ENCODE measurements around the gene TENM4. TPM values are rescaled to one million over a fixed set of nuclear protein-coding genes. Genes with fewer than 3 reads are reported as not detected.

TENM4 gene
- total RNA-seq, 1 donor from 2014 or later: 5.1 TPM

DNA sequence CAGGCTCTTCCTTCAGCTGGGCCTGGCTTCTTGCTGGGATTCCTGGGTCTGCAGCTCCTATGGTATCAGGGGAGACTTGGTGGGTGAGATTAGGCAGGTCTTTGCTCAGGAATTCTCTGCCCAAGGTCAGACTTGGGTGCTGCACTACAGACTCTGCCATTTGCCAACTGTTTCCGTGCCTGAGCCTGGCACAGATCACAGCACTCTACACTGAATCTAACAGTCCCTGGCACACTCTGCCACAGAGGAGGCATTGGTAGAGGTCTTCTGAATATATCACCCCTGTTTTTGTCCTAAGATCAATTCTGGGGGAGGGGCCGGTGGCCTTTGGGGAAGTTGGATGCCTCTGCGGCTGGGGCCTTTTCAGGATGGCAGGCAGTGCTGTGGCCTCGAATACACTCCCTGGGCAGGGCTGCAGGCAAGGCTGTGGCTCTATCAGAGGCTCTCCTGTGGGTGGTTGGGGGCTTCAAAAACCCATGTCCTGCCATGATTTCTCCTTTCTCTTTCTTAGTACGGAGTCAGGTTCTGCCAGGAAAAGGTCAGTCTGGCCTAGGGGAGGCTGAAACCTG is 751.2 kb downstream of the TENM4 start:
- Histone ChIP-seq H3K4me1 (peaks cover 8% of the 10 kb centered on the region), H3K9ac (no peak overlapping the region), H3K4me3 (no peak overlapping the region), H3K79me2 (ENCODE audit: low read depth) (no peaks in the 10 kb centered on the region), H3K27me3 (no peaks in the 10 kb centered on the region), H3K9me3 (ENCODE audit: low read depth) (no peaks in the 10 kb centered on the region), H3F3A (ENCODE audit: low read depth) (no peaks in the 10 kb centered on the region), H4K20me1 (ENCODE audit: low read depth) (no peaks in the 10 kb centered on the region), H3K4me2 (peak overlapping the region; percentile 38), H3K36me3 (no peaks in the 10 kb centered on the region), H2AFZ (replicated peaks) (no peak overlapping the region), H3K27ac (no peak overlapping the region)
- Mint-ChIP-seq H3K4me3 (peak overlapping the region; percentile 46), H3K4me1 (peaks cover 4% of the 10 kb centered on the region), H3K36me3 (peaks cover 22% of the 10 kb centered on the region), H3K27me3 (ENCODE audit: insufficient read depth, low read depth) (peaks cover 5% of the 10 kb centered on the region), H3K9me3 (no peaks in the 10 kb centered on the region), H3K27ac (peak overlapping the region; percentile 29)
- DNase-seq (ENCODE audit: low spot score): no peak
- TF ChIP-seq EZH2phosphoT487 (IDR thresholded peaks at IDR 0.05): no peak
- TF ChIP-seq EZH2 (IDR thresholded peaks at IDR 0.05): no peak
- TF ChIP-seq, protein P1, sequence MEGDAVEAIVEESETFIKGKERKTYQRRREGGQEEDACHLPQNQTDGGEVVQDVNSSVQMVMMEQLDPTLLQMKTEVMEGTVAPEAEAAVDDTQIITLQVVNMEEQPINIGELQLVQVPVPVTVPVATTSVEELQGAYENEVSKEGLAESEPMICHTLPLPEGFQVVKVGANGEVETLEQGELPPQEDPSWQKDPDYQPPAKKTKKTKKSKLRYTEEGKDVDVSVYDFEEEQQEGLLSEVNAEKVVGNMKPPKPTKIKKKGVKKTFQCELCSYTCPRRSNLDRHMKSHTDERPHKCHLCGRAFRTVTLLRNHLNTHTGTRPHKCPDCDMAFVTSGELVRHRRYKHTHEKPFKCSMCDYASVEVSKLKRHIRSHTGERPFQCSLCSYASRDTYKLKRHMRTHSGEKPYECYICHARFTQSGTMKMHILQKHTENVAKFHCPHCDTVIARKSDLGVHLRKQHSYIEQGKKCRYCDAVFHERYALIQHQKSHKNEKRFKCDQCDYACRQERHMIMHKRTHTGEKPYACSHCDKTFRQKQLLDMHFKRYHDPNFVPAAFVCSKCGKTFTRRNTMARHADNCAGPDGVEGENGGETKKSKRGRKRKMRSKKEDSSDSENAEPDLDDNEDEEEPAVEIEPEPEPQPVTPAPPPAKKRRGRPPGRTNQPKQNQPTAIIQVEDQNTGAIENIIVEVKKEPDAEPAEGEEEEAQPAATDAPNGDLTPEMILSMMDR (IDR thresholded peaks at IDR 0.05): no peak

DNA sequence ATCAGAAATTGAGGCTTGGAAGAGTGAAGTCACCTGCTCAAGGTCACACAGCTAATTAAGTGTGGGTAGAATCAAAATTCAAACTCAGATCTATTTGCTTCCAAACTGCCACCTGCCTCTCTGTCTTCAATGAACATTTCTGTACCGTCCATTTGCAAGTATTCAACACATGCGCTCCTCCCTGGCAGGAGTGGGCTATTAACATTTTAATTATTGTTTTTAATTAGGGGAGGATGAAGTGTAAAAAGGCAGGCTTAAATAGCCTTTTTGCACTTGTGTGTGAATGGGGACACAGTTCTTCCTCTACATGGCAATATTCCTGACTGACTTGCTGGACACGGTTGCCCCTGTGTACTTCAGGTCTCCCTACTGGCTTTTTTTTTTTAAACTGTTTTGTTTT is 751.7 kb downstream of the TENM4 start:
- Mint-ChIP-seq H3K27me3 (ENCODE audit: insufficient read depth, low read depth) (peaks cover 5% of the 10 kb centered on the region), H3K4me3 (no peak overlapping the region), H3K36me3 (peaks cover 25% of the 10 kb centered on the region), H3K4me1 (peaks cover 4% of the 10 kb centered on the region), H3K9me3 (no peaks in the 10 kb centered on the region), H3K27ac (peak overlapping the region; percentile 29)
- Histone ChIP-seq H3K9me3 (ENCODE audit: low read depth) (no peaks in the 10 kb centered on the region), H3K4me3 (no peak overlapping the region), H3F3A (ENCODE audit: low read depth) (peaks cover 2% of the 10 kb centered on the region), H3K79me2 (ENCODE audit: low read depth) (no peaks in the 10 kb centered on the region), H3K9ac (no peak overlapping the region), H2AFZ (replicated peaks) (no peak overlapping the region), H3K27ac (no peak overlapping the region), H3K4me2 (peak overlapping the region; percentile 38), H3K4me1 (peaks cover 8% of the 10 kb centered on the region), H4K20me1 (ENCODE audit: low read depth) (no peaks in the 10 kb centered on the region), H3K27me3 (no peaks in the 10 kb centered on the region), H3K36me3 (no peaks in the 10 kb centered on the region)
- DNase-seq (ENCODE audit: low spot score): no peak
- TF ChIP-seq, protein P1 (IDR thresholded peaks at IDR 0.05): no peak
- TF ChIP-seq EZH2phosphoT487 (IDR thresholded peaks at IDR 0.05) (no peak), EZH2 (IDR thresholded peaks at IDR 0.05) (no peak)

DNA sequence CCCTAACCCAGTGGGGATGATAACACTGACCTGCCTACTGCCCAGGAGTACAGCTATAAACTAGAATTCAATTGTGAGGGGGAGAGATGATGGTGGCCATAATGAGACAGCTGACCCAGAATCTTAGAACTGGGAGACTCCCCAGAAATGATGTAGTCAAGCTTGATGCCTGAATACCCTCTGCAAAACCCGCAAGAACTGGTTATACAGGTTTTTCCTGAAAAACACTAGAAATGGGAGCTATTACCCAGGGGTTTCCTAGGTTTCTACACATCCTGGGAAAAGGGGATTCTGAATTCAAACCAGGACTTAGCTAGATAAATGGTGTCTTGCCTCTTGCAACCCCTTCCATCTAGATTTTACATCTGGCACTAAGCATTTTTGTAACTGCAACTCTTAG is 752.4 kb downstream of the TENM4 start:
- Histone ChIP-seq H3K4me3 (no peak overlapping the region), H3K4me1 (peaks cover 13% of the 10 kb centered on the region), H3F3A (ENCODE audit: low read depth) (peaks cover 3% of the 10 kb centered on the region), H3K36me3 (no peaks in the 10 kb centered on the region), H3K79me2 (ENCODE audit: low read depth) (no peaks in the 10 kb centered on the region), H3K27me3 (no peaks in the 10 kb centered on the region), H3K27ac (no peak overlapping the region), H2AFZ (replicated peaks) (no peak overlapping the region), H3K4me2 (no peak overlapping the region), H3K9ac (no peak overlapping the region), H3K9me3 (ENCODE audit: low read depth) (no peaks in the 10 kb centered on the region), H4K20me1 (ENCODE audit: low read depth) (no peaks in the 10 kb centered on the region)
- peaks cover 10% of the 10 kb centered on the region for H3K4me1 Mint-ChIP-seq
- no peak overlapping the region for H3K27ac Mint-ChIP-seq
- H3K27me3 Mint-ChIP-seq (ENCODE audit: insufficient read depth, low read depth): peaks cover 3% of the 10 kb centered on the region
- peaks cover 31% of the 10 kb centered on the region for H3K36me3 Mint-ChIP-seq
- no peak overlapping the region for H3K4me3 Mint-ChIP-seq
- DNase-seq (ENCODE audit: low spot score): no peak
- no peaks in the 10 kb centered on the region for H3K9me3 Mint-ChIP-seq
- TF ChIP-seq EZH2phosphoT487 (IDR thresholded peaks at IDR 0.05): no peak
- no peak for TF ChIP-seq EZH2 (IDR thresholded peaks at IDR 0.05)
- TF ChIP-seq, protein P1 (IDR thresholded peaks at IDR 0.05): no peak

Data from neural progenitor cell (in vitro differentiated cells).